Spleen (tissue), 11 donors: ENCODE measurements around the gene FGGY. TPM values are rescaled to one million over a fixed set of nuclear protein-coding genes. Genes with fewer than 3 reads are reported as not detected.
"Not testable (repeated sequence)": the region's sequence is repeated elsewhere in the genome, so short reads cannot be mapped to it uniquely, and the experiment has no call there.

Source experiments
- DNase-seq: peaks from one replicate; pipeline ENCODE4 v3.0.0-alpha.2; 2020
- H3K27ac ChIP-seq, 8 donors: fragments of 200-600 bp; sonication (generic) in 7 of 8; 1 replicate in 4 of 8; 2 replicates in 4 of 8; pipeline versions ENCODE4 v1.5.0 to v1.8.0; 2016 to 2021; ENCODE audit warnings: inconsistent platforms in 4 of 8, mild to moderate bottlenecking in 4 of 8, moderate library complexity in 1 of 8
- H3K27me3 ChIP-seq, 7 donors: fragments of 200-600 bp; sonication (generic) in 6 of 7; replicated peaks in 1 of 7; 1 replicate in 4 of 7; 2 replicates in 3 of 7; pipeline versions ENCODE4 v1.5.0 to v1.8.0; 2016 to 2021; ENCODE audit warnings: inconsistent platforms in 3 of 7, mild to moderate bottlenecking in 1 of 7
- H3K36me3 ChIP-seq, 6 donors: fragments of 200-600 bp; sonication (generic) in 5 of 6; 1 replicate in 4 of 6; 2 replicates in 2 of 6; pipeline versions ENCODE4 v1.5.0 to v1.8.0; 2016 to 2021; ENCODE audit warnings: inconsistent platforms in 2 of 6
- H3K4me1 ChIP-seq, 6 donors: fragments of 200-600 bp; sonication (generic) in 5 of 6; 1 replicate in 3 of 6; 2 replicates in 3 of 6; pipeline versions ENCODE4 v1.5.0 to v1.8.0; 2016 to 2021; ENCODE audit warnings: inconsistent platforms in 3 of 6
- H3K4me3 ChIP-seq, 8 donors: fragments of 200-600 bp; sonication (generic) in 7 of 8; 1 replicate in 4 of 8; 2 replicates in 4 of 8; pipeline versions ENCODE4 v1.5.0 to v1.8.0; 2016 to 2021; ENCODE audit warnings: inconsistent platforms in 4 of 8, mild to moderate bottlenecking in 4 of 8, moderate library complexity in 2 of 8
- H3K9me3 ChIP-seq, 8 donors: fragments of 200-600 bp; sonication (generic) in 7 of 8; 1 replicate in 4 of 8; 2 replicates in 4 of 8; pipeline versions ENCODE4 v1.5.0 to v1.8.0; 2016 to 2021; ENCODE audit warnings: inconsistent platforms in 4 of 8
- CTCF ChIP-seq, 11 experiments: fragments of 200-600 bp in 7 of 11; fragments of 450-650 bp in 4 of 11; sonication (generic) in 4 of 11; IDR thresholded peaks in 8 of 11; conservative IDR thresholded peaks in 3 of 11; 1 replicate in 7 of 11; 2 replicates in 4 of 11; pipeline versions ENCODE4 v1.4.0 to v1.8.0; 2016 to 2021; ENCODE audit warnings: antibody characterized with exemption in 11 of 11, inconsistent platforms in 4 of 11, mild to moderate bottlenecking in 1 of 11
- POLR2A ChIP-seq, 3 donors: fragments of 450-650 bp; IDR thresholded peaks; one replicate each; pipeline ENCODE4 v1.5.1; 2017; ENCODE audit warnings: antibody characterized with exemption in 3 of 3, mild to moderate bottlenecking in 1 of 3
- POLR2AphosphoS5 ChIP-seq, 3 donors: sonication (generic); formaldehyde crosslinking; IDR thresholded peaks; one replicate each; pipeline ENCODE4 v1.5.1; 2017; ENCODE audit warnings: antibody characterized with exemption in 3 of 3
- WGBS, 5 donors: extraction: QIAGEN DNeasy Blood & Tissue Kit in 3 of 5; methylation state at CpG; one replicate each; pipeline versions ENCODE4 v1.1.5 to v1.1.7; 2013 to 2018; 5-methylcytosine and 5-hydroxymethylcytosine counted together
- intact Hi-C: fragments of 100-400 bp; cut with DNase I; formaldehyde crosslinking; loops from one replicate; pipeline ENCODE4 v1.15.0; 2023; ENCODE audit warnings: low total_unique reads
- polyA plus RNA-seq, 3 donors: library from polyadenylated mRNA; stranded (reverse); fragments of 200-250 nt; gene quantifications; one replicate each; pipeline ENCODE4 v1.2.1, GENCODE V29; 2013
- total RNA-seq, 7 donors: library from RNA; depleted of rRNA in 3 of 7; stranded (reverse); fragments of >200 nt in 3 of 7; fragmentation: NEBNext Ultra II Directional in 4 of 7; extraction: Animal tissue kit (Norgen Biotek cat#: 25700) in 4 of 7; gene quantifications; one replicate each; pipeline versions ENCODE4 v1.1.0 to v1.2.1, GENCODE V29; 2016 to 2021
- donor health status: healthy with polysubstance abuse.
- donor health status: DM: no; HTN: no; CAD: no; lungs with moderate emphysema.
- donor health status: DM: no; HTN: no; CAD: no.
- donor health status: Bipolar disorder and iron deficiency.
- donor health status: healthy.
- donor health status: DM: no; HTN: no; CAD: no.
- donor health status: DM: yes; HTN: yes; CAD: no.

FGGY gene
- total and polyA plus RNA-seq, 10 donors = 1.7 to 27.8 (median 13.2) TPM

DNA sequence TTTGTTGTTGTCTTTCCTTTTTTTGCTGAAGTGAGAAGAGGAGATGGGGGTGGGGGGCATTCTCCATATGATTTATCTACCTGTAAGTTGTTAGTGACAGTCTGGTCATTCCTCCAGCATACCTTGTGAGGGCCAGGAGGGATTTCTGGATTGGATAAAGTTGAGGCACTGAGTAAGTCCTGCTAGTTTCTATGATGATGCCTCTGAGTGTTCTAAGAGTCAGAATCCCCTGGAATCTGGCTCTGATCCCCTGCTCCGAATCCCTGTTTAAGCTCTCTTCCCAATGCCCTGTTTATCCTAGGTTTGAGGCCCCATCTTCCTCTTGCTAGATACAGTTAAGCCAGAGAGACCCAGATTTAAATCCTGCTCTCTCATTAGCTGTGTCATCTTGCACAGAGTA, 434.7 kb downstream of the FGGY start:
- Histone ChIP-seq H3K4me3 (no peak overlapping the region), H3K36me3 (peaks cover 0 to 14% (median 0%) of the 10 kb centered on the region in 6 donors), H3K27ac (peak overlapping the region in 5 of 8 donors; percentile 27 to 45 (median 39)), H3K9me3 (peaks cover 0 to 12% (median 8%) of the 10 kb centered on the region in 8 donors), H3K4me1 (peaks cover 0 to 26% (median 2%) of the 10 kb centered on the region in 6 donors), H3K27me3 (no peaks in the 10 kb centered on the region)
- intact Hi-C loops = no loop called here
- no peak for TF ChIP-seq POLR2AphosphoS5 (IDR thresholded peaks at IDR 0.05)
- TF ChIP-seq CTCF (IDR thresholded peaks at IDR 0.05 in 8 of 11, conservative IDR thresholded peaks at IDR 0.05 in 3 of 11) = no peak
- TF ChIP-seq POLR2A (IDR thresholded peaks at IDR 0.05) = no peak
- no peak for DNase-seq
- WGBS, 5 donors = 84 to 100% (median 88%) methylated on average over 1 of the region's 1 CpG

GRCh38 chr1:59732214-59732955, 435.5 kb downstream of the FGGY start:
- no peak for TF ChIP-seq CTCF (IDR thresholded peaks at IDR 0.05 in 8 of 11, conservative IDR thresholded peaks at IDR 0.05 in 3 of 11)
- TF ChIP-seq POLR2A (IDR thresholded peaks at IDR 0.05) = no peak
- TF ChIP-seq POLR2AphosphoS5 (IDR thresholded peaks at IDR 0.05) = no peak

DNA sequence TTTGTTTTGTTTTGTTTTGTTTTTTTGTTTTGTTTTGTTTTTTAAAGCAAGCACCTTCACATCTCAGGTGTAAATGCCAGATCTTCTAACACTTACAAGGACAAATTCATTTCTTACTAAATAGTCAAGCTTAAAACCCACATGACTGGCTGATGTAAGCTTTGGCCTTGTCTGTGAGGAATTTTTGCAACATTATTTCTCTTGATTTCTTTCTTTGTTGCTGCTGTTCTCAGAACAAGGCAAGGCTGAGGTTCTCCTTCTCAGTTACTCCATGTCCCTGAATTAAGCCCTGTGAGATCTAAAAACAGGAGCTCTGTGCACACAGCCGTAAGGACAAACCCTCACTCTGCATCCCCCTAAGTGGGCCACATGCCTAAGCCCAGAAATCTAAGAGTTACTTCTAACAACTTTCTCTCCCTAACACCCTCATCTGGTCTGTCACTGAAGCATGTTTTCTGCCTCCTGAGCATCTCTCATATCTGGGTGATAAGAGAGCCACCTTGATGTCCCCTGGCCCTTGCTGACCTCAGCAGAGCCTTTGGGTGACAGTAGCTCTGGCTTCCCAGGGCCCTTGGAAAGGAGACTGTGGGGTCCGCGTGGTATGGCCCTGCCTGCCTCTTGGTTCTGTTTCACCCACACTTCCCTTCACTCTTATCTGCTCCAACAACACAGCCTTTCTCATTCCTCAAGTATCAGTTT, 436.7 kb downstream of the FGGY start:
- no peak for TF ChIP-seq POLR2AphosphoS5 (IDR thresholded peaks at IDR 0.05)
- Histone ChIP-seq H3K36me3 (peaks cover 0 to 14% (median 0%) of the 10 kb centered on the region in 6 donors), H3K27ac (no peak overlapping the region), H3K4me1 (peaks cover 0 to 26% (median 2%) of the 10 kb centered on the region in 6 donors), H3K9me3 (peaks cover 0 to 20% (median 11%) of the 10 kb centered on the region in 8 donors), H3K27me3 (no peaks in the 10 kb centered on the region), H3K4me3 (no peak overlapping the region)
- no peak for DNase-seq
- intact Hi-C loops = no loop called here
- 86 to 95% (median 89%) methylated on average over 3 of the region's 3 CpGs for WGBS, 5 donors

More at GRCh38 chr1:59732214-59732955, 435.5 kb downstream of the FGGY start:
- Histone ChIP-seq H3K9me3 (peaks cover 0 to 20% (median 11%) of the 10 kb centered on the region in 8 donors), H3K36me3 (peaks cover 0 to 14% (median 0%) of the 10 kb centered on the region in 6 donors), H3K4me3 (no peak overlapping the region), H3K4me1 (peaks cover 0 to 26% (median 2%) of the 10 kb centered on the region in 6 donors), H3K27ac (peak overlapping the region in 3 of 8 donors; percentile 28 to 45 (median 44)), H3K27me3 (no peaks in the 10 kb centered on the region)
- WGBS, 5 donors = 84 to 96% (median 89%) methylated on average over 10 of the region's 10 CpGs
- DNase-seq = no peak
- intact Hi-C loops = no loop called here

DNA sequence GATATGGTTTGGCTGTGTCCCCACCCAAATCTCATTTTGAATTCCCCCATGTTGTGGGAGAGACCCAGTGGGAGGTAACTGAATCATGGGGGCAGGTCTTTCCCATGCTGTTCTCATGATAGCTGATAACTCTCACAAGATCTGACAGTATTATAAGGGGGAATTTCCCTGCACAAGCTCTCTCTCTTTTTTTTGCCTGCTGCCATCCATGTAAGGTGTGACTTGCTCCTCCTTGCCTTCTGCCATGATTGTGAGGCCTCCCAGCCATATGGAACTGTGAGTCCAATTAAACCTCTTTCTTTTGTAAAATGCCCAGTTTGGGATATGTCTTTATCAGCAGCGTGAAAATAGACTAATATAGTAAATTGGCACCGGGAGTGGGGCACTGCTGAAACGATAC, 439.0 kb downstream of the FGGY start:
- Histone ChIP-seq H3K9me3 (peaks cover 0 to 20% (median 11%) of the 10 kb centered on the region in 8 donors), H3K36me3 (peaks cover 0 to 14% (median 0%) of the 10 kb centered on the region in 6 donors), H3K4me1 (peaks cover 0 to 23% (median 2%) of the 10 kb centered on the region in 6 donors)
- H3K27ac ChIP-seq, H3K4me3 ChIP-seq, intact Hi-C loops, DNase-seq, H3K27me3 ChIP-seq: not testable (repeated sequence)
- 72 to 98% (median 95%) methylated on average over 3 of the region's 3 CpGs for WGBS, 5 donors

DNA sequence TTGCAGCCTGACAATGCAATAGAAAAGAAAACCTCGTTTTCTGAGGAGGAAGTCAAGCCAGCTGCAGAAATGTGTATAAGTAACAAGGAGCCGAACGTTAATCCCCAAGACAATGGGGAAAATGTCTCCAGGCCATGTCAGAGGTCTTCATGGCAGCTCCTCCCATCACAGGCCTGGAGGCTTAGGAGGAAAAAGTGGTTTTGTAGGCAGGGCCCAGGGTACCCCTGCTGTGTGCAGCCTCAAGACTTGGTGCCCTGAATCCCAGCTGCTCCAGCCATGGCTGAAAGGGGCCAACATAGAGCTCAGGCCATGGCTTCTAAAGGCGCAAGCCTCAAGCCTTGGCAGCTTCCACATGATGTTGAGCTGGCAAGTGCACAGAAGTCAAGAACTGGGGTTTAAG, 439.9 kb downstream of the FGGY start:
- Histone ChIP-seq H3K36me3 (peaks cover 0 to 14% (median 0%) of the 10 kb centered on the region in 6 donors), H3K27ac (no peak overlapping the region), H3K27me3 (no peaks in the 10 kb centered on the region), H3K4me1 (peaks cover 0 to 14% (median 0%) of the 10 kb centered on the region in 6 donors), H3K9me3 (peaks cover 0 to 20% (median 11%) of the 10 kb centered on the region in 8 donors), H3K4me3 (no peak overlapping the region)
- no peak for DNase-seq
- intact Hi-C loops = no loop called here
- TF ChIP-seq POLR2AphosphoS5 (IDR thresholded peaks at IDR 0.05) (no peak), POLR2A (IDR thresholded peaks at IDR 0.05) (no peak), CTCF (IDR thresholded peaks at IDR 0.05 in 8 of 11, conservative IDR thresholded peaks at IDR 0.05 in 3 of 11) (no peak)
- 85 to 94% (median 91%) methylated on average over 4 of the region's 4 CpGs for WGBS, 5 donors
